Breast epithelium (tissue), 3 donors: ENCODE data around the gene ABHD10.

ENCODE experiments used
- CTCF ChIP-seq, 3 donors: fragments of 450-650 bp; IDR thresholded peaks; one replicate each; pipeline ENCODE4 v1.5.1; 2016 to 2017; ENCODE audit warnings: antibody characterized with exemption in 3 of 3, mild to moderate bottlenecking in 3 of 3, moderate library complexity in 3 of 3
- POLR2A ChIP-seq: fragments of 450-650 bp; IDR thresholded peaks from one replicate; pipeline ENCODE4 v1.6.1; 2016; ENCODE audit warnings: antibody characterized with exemption, mild to moderate bottlenecking, moderate library complexity

- TF ChIP-seq CTCF (IDR thresholded peaks at IDR 0.05) (no peak), POLR2A (no peak)
Measured at GRCh38 chr3:111971533-111972130, 7.2 kb upstream of the ABHD10 start.
